Neural progenitor cell (in vitro differentiated cells): ENCODE data around the gene MAST3. TPM values are rescaled to one million over a fixed set of nuclear protein-coding genes. Genes with fewer than 3 reads are reported as not detected.

Source experiments
- DNase-seq: peaks from one replicate; pipeline ENCODE4 v3.0.0-alpha.2; 2016; ENCODE audit warnings: low spot score
- H2AFZ ChIP-seq: fragments of 200-600 bp; sonication (generic); replicated peaks from 2 replicates; pipeline ENCODE4 v1.6.1; 2016; ENCODE audit warnings: antibody characterized with exemption
- H3F3A ChIP-seq: fragments of 200-600 bp; sonication (generic); 2 replicates; pipeline ENCODE4 v1.6.1; 2016; ENCODE audit warnings: antibody characterized with exemption, low read depth
- H3K27ac ChIP-seq: fragments of 200-600 bp; sonication (generic); 2 replicates; pipeline ENCODE4 v1.5.1; 2016; ENCODE audit warnings: mild to moderate bottlenecking
- H3K27me3 ChIP-seq: fragments of 200-600 bp; sonication (generic); 2 replicates; pipeline ENCODE4 v1.6.1; 2016; ENCODE audit warnings: mild to moderate bottlenecking, moderate library complexity
- H3K36me3 ChIP-seq: fragments of 200-600 bp; sonication (generic); 2 replicates; pipeline ENCODE4 v1.5.1; 2016
- H3K4me1 ChIP-seq: fragments of 200-600 bp; sonication (generic); 2 replicates; pipeline ENCODE4 v1.6.1; 2016; ENCODE audit warnings: mixed run types
- H3K4me2 ChIP-seq: fragments of 200-600 bp; sonication (generic); 2 replicates; pipeline ENCODE4 v1.6.1; 2016
- H3K4me3 ChIP-seq: fragments of 200-600 bp; sonication (generic); 2 replicates; pipeline ENCODE4 v1.5.1; 2016
- H3K79me2 ChIP-seq: fragments of 200-600 bp; sonication (generic); 2 replicates; pipeline ENCODE4 v1.6.1; 2016; ENCODE audit warnings: low read depth
- H3K9ac ChIP-seq: fragments of 200-600 bp; sonication (generic); 2 replicates; pipeline ENCODE4 v1.6.1; 2016
- H3K9me3 ChIP-seq: fragments of 200-600 bp; sonication (generic); 2 replicates; pipeline ENCODE4 v1.5.1; 2016; ENCODE audit warnings: low read depth
- H4K20me1 ChIP-seq: fragments of 200-600 bp; sonication (generic); 2 replicates; pipeline ENCODE4 v1.6.1; 2016; ENCODE audit warnings: low read depth
- H3K27ac Mint-ChIP-seq: 3 replicates; pipeline ENCODE4 v1.8.0; 2021; ENCODE audit warnings: mixed read lengths
- H3K27me3 Mint-ChIP-seq: 2 replicates; pipeline ENCODE4 v1.8.0; 2022; ENCODE audit warnings: low read depth, mild to moderate bottlenecking, inconsistent platforms, moderate library complexity, mixed read lengths; ENCODE audit not compliant: insufficient read depth
- H3K36me3 Mint-ChIP-seq: 3 replicates; pipeline ENCODE4 v1.8.0; 2021; ENCODE audit warnings: mixed read lengths
- H3K4me1 Mint-ChIP-seq: 3 replicates; pipeline ENCODE4 v1.8.0; 2021; ENCODE audit warnings: mixed read lengths
- H3K4me3 Mint-ChIP-seq: 3 replicates; pipeline ENCODE4 v1.8.0; 2021; ENCODE audit warnings: mild to moderate bottlenecking, moderate library complexity, mixed read lengths
- H3K9me3 Mint-ChIP-seq: 3 replicates; pipeline ENCODE4 v1.8.0; 2020; ENCODE audit warnings: mixed read lengths
- EZH2 ChIP-seq: fragments of 200-600 bp; sonication (generic); IDR thresholded peaks from 2 replicates; pipeline ENCODE4 v1.6.1; 2017; ENCODE audit warnings: antibody characterized with exemption, mild to moderate bottlenecking, moderate library complexity
- EZH2phosphoT487 ChIP-seq: fragments of 200-600 bp; sonication (generic); IDR thresholded peaks from 2 replicates; pipeline ENCODE4 v1.6.1; 2017; ENCODE audit warnings: antibody characterized with exemption
- small RNA-seq: library from RNA; depleted of rRNA; stranded (forward); fragments of <200 nt; gene quantifications from one replicate; pipeline ENCODE3, GENCODE V24; 2015
- total RNA-seq: library from RNA; depleted of rRNA; stranded (reverse); fragments of >200 nt; gene quantifications from 2 replicates; pipeline ENCODE4 v1.2.3, GENCODE V29; 2015; ENCODE audit warnings: low replicate concordance
- TF ChIP-seq, protein P1 (sequence below): fragments of 200-600 bp; sonication (generic); IDR thresholded peaks from 2 replicates; pipeline ENCODE4 v1.5.1; 2017; ENCODE audit warnings: antibody characterized with exemption, mild to moderate bottlenecking

MAST3 gene
- total RNA-seq, 1 donor from 2014 or later, result 2.1 TPM

DNA sequence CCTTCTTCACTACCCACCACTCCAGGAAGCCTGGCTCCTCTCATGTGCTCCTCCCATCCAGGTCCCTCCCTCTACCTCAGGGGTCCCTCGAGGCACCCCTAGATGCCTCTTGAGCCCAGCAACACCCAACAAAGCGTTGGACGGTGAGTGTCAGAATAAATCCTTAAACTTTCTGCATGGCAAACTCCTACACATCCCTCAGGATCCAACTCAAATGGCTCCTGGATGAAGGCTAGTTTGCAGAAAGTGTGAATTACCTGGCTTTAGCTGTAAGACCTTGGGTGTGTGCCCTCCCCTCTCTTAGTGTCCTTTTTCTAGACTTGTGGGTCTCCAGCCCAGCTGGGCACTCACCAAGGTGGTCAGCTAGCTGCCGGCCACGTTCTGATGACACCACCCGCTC lies 100.8 kb downstream of the MAST3 start:
- H3K9ac ChIP-seq, result no peak overlapping the region
- H3K9me3 Mint-ChIP-seq, result no peaks in the 10 kb centered on the region
- H3K4me1 Mint-ChIP-seq, result peaks cover 18% of the 10 kb centered on the region
- peaks cover 8% of the 10 kb centered on the region for H3K79me2 ChIP-seq
- H4K20me1 ChIP-seq, result peaks cover 16% of the 10 kb centered on the region
- peaks cover 12% of the 10 kb centered on the region for H3K27me3 Mint-ChIP-seq
- H3K4me1 ChIP-seq, result peaks cover 13% of the 10 kb centered on the region
- no peak overlapping the region for H2AFZ ChIP-seq
- H3K27me3 ChIP-seq, result peaks cover 15% of the 10 kb centered on the region
- TF ChIP-seq, protein P1, sequence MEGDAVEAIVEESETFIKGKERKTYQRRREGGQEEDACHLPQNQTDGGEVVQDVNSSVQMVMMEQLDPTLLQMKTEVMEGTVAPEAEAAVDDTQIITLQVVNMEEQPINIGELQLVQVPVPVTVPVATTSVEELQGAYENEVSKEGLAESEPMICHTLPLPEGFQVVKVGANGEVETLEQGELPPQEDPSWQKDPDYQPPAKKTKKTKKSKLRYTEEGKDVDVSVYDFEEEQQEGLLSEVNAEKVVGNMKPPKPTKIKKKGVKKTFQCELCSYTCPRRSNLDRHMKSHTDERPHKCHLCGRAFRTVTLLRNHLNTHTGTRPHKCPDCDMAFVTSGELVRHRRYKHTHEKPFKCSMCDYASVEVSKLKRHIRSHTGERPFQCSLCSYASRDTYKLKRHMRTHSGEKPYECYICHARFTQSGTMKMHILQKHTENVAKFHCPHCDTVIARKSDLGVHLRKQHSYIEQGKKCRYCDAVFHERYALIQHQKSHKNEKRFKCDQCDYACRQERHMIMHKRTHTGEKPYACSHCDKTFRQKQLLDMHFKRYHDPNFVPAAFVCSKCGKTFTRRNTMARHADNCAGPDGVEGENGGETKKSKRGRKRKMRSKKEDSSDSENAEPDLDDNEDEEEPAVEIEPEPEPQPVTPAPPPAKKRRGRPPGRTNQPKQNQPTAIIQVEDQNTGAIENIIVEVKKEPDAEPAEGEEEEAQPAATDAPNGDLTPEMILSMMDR, result no peak
- TF ChIP-seq EZH2 (no peak), EZH2phosphoT487 (no peak)
- no peak overlapping the region for H3K4me2 ChIP-seq
- H3K27ac ChIP-seq, result no peak overlapping the region
- peak overlapping the region; percentile 53 for H3K27ac Mint-ChIP-seq
- no peaks in the 10 kb centered on the region for H3K36me3 ChIP-seq
- peak overlapping the region; percentile 57 for H3K4me3 Mint-ChIP-seq
- H3K4me3 ChIP-seq, result no peak overlapping the region
- no peak for DNase-seq
- no peaks in the 10 kb centered on the region for H3K9me3 ChIP-seq
- H3F3A ChIP-seq, result peaks cover 14% of the 10 kb centered on the region
- H3K36me3 Mint-ChIP-seq, result peaks cover 8% of the 10 kb centered on the region

Small RNA genes within 50 kb of the gene (small RNA-seq; reads per million reads assigned to genes)
- gene IFI30, result not detected

Other genes starting within 250 kb of the MAST3 start
- gene JAK3, start 249.8 kb upstream of the MAST3 start, total RNA-seq, result 3.4 and 3.9 TPM in 2 replicates
- gene RPL18A, start 237.9 kb upstream of the MAST3 start, total RNA-seq, result 975 and 1,520 TPM in 2 replicates
- gene SLC5A5, start 225.8 kb upstream of the MAST3 start, total RNA-seq, result 0.37 and 0.51 TPM in 2 replicates
- 23.3 and 54.9 TPM in 2 replicates for gene CCDC124, start 164.8 kb upstream of the MAST3 start, total RNA-seq
- 1.8 and 5.5 TPM in 2 replicates for gene KCNN1, start 130.7 kb upstream of the MAST3 start, total RNA-seq
- gene ARRDC2, start 89.6 kb upstream of the MAST3 start, total RNA-seq, result 4.7 and 14.4 TPM in 2 replicates
- gene IL12RB1, start 10.8 kb upstream of the MAST3 start, total RNA-seq, result not detected in 2 replicates
- 21.4 and 41.8 TPM in 2 replicates for gene PIK3R2, start 55.4 kb downstream of the MAST3 start, total RNA-seq
- gene IFI30, start 76.0 kb downstream of the MAST3 start, total RNA-seq, result 0.62 TPM in 1 of 2 replicates, not detected in the other
- 28.1 and 37.7 TPM in 2 replicates for gene MPV17L2, start 95.4 kb downstream of the MAST3 start, total RNA-seq
- gene RAB3A, start 106.3 kb downstream of the MAST3 start, total RNA-seq, result 1.1 and 1.5 TPM in 2 replicates
- gene PDE4C, start 128.7 kb downstream of the MAST3 start, total RNA-seq, result 0.28 and 0.62 TPM in 2 replicates
- 0.11 and 1.4 TPM in 2 replicates for gene IQCN, start 176.7 kb downstream of the MAST3 start, total RNA-seq
- 51.7 and 107 TPM in 2 replicates for gene JUND, start 183.8 kb downstream of the MAST3 start, total RNA-seq
- 440 and 768 TPM in 2 replicates for gene LSM4, start 225.3 kb downstream of the MAST3 start, total RNA-seq
- 2.1 and 5.7 TPM in 2 replicates for gene PGPEP1, start 242.8 kb downstream of the MAST3 start, total RNA-seq